Activated CD8-positive, alpha-beta T cell treated with anti-CD3 and anti-CD28 coated beads, Interleukin-2, amount 10 ng/mL, durations not matched to agents 7 days and 5 days (primary cell): ENCODE results near the gene RBM28. TPM values are rescaled to one million over a fixed set of nuclear protein-coding genes. Genes with fewer than 3 reads are reported as not detected.

Source experiments
- total RNA-seq, 2 experiments: library from RNA; stranded (reverse); gene quantifications; one replicate each; pipeline ENCODE4 v1.2.3, GENCODE V29; 2021

RBM28 gene
- total RNA-seq, 2 experiments from 2014 or later = 40.4 to 43.3 TPM

Other genes with a start within 250 kb of the RBM28 start
- gene LEP, start 102.6 kb downstream of the RBM28 start, total RNA-seq = not detected
- gene PRRT4, start 17.8 kb upstream of the RBM28 start, total RNA-seq = under 1 TPM in 1 of 2 experiments, not detected in 1; 0.16 TPM
- 10 to 100 TPM; 75.3 to 80.8 TPM for gene IMPDH1, start 66.1 kb upstream of the RBM28 start, total RNA-seq
- 10 to 100 TPM; 24.1 to 26.2 TPM for gene HILPDA, start 112.0 kb upstream of the RBM28 start, total RNA-seq
- gene METTL2B, start 132.8 kb upstream of the RBM28 start, total RNA-seq = 10 to 100 TPM; 29.2 to 32.2 TPM